HG02852 (cell line): ENCODE measurements around the gene HOXA6.

Experiments
- ATAC-seq: cut with Tn5 transposase; IDR thresholded peaks from one replicate; pipeline ENCODE4 v1.9.1; 2021; ENCODE audit warnings: mild to moderate bottlenecking, moderate library complexity; ENCODE audit not compliant: unreplicated experiment

Gene HOXA6

GRCh38 chr7:27163288-27164044, 15.9 kb upstream of the HOXA6 start:
- no peak for ATAC-seq

GRCh38 chr7:27162561-27163287, 15.2 kb upstream of the HOXA6 start:
- ATAC-seq, result no peak

GRCh38 chr7:27161721-27162560, 14.4 kb upstream of the HOXA6 start:
- no peak for ATAC-seq

DNA sequence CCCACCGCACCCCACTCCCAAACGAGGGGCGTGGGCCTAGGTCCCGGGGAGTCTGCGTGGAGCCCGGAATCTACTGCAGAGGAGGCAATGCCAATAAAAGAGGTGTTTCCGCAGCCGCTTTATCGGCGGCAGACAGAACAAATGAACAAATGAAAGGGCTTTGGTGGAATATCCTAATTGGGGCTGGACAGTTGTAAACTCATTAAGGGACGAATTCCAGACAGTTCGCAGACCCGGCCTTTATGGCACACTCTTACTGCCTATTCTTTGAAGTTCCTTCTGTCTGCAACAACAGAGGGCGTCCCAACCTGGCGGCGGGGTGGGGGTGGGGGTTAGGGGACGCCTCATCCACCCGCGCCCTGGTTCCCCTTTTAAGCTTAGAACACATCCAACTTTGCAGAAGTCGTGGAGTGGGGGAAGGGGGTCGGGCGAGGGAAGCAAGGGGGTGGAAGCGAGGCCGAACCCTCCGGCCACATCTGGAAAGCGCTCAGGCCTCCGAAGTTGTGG, 13.7 kb upstream of the HOXA6 start:
- ATAC-seq, result no peak

DNA sequence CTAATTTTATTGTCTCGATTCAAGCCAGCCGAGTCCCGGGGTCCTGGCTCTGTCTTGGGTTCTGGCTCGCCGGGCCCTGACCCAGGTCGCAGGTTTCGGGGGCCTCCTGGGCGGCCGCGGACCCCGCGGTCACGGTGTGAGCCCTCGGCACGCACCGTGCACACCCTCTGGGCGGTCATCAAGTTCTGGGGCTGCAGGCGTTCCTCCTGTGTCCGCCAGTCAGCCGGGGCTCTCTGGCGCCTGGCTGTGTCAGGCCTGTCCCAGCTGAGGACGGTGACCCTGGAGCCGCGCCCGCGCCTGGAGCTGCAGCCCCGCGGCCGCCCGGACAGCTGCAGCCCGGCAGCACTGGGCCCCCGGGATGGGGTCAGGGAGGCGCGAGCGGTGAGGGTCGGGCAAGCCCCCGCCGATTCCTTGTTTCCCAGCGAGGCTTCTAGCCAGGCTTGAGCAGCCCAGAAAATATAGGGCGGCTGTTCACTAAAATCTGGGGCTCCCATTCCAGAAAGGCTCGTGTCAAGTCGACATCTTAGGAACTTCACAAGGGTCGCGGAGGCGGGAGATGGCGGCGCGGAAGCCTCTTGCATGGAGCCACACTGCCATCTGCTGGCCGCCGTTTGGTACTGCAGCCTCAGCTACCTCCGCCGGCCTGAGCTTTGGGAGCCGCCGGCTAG, 13.1 kb upstream of the HOXA6 start:
- peak; percentile 66 for ATAC-seq

DNA sequence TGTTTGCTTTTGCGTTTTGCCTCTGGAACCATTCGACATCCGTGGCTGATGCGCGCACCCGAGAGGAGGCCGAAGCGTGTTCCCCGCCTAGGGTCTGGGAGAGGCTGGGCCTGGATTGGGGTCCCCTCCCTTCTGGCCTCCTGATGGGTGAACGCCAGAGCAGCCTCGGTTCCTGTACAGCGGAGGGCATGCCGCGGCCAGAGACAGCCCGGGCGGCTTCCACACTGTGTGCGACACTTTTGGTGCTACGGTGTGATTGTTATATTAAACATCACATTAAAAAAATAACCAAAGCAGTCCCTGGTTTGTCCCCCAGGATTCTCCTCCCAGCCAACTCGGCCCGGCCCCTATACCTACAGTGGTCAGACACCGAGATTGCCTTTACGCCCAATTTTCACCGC, 12.6 kb upstream of the HOXA6 start:
- no peak for ATAC-seq

DNA sequence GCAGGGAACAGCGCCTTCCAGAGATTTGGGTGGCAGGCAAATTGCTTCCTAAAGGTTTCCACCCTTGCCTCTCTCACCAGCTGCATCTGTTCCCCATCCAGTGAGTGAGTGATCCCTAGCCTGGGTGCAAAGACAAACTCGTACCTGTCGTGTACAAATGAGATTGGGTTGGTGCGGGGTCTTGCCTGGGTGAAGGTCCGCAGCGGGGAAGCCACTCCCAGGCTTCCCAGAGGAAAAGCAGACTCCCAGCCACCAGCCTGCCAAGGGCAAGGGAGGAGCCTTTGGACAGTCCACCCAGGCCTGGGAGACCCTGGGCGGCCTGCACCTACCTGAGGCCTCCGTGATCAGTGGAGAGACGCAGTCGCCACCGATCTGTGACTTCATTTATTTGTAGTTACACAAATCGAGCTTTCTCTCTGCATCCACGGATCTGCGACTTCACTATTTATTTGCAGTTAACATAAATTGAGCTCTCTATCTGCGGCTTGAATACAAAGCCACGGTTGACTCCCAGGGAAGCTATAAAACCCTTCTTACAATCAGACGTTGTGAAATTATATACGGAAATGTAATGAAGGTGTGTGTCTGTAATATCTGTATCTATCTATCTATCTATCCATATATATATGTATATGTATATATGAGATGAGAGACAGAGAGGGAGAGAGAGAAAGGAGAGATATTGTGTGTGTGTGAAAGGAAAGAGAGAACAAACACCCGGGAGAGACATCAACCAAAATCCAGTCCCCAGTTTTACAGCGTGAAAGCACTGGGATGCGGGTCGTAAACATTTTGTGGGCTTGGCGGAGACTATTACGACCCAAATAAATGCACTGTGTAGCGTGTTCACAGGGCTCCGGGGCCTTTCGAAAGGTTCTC, 11.9 kb upstream of the HOXA6 start:
- ATAC-seq, result no peak

GRCh38 chr7:27158436-27159265, 11.1 kb upstream of the HOXA6 start:
- ATAC-seq, result no peak

DNA sequence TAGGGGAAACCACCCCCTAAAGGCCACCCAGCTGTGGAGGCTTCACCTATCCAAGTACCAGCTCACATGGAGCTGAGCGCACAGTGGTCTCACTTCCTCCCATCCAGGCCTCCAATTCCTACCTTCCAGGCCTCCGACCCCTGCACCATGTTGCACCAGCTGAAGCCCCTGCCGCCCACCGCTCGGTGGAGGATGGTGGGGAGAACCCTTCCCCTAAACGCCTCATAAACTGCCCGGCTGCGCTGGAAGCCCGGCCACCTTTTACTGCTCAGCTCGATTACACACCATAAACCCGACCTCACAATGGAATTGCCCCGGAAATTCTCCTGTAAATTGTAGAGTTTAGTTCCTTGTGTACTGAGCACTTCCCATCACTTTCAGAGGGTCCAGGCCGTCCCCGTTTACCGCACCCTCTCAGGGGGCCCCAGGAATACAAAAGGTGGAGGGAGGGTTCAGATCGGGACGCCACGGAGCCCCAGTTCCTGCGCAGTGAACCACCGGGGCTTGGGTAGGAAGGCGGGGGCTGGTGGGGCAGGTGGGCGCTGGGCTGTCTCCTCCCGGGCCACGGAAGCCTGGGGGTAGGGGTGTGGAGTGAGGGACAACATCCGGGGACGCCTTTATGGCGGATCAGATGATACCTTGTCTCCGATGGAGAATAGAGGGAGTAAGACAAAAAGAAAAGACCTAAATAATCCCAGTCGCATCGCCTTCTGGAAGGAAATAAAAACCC, 10.3 kb upstream of the HOXA6 start:
- no peak for ATAC-seq

- no peak for ATAC-seq
These were observed 9.5 kb upstream of the HOXA6 start for GRCh38 chr7:27156916-27157701.

DNA sequence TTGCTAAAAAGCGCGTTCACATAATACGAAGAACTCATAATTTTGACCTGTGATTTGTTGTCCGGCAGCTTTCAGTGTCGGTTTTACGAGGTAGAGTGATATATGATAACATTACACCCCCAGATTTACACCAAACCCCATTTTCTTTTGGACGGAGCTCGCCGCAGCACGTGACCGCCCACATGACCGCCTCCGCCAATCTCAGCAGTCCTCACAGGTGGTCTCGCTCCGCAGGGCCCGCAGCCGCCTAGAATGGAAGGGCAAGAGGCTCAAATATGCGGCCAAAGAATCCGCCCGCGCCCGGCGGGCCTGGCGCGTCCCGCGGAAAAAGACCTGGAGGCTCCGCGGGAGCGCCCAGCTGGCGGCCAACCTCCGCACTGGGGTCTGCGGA, 8.9 kb upstream of the HOXA6 start, which contains the start of gene HOXA7:
Gene HOXA7 (minus strand): TSS at position 168 of the 391 bp plus-strand sequence. CDS start 130 bp downstream, at position 38.
- no peak for ATAC-seq

GRCh38 chr7:27155816-27156507, 8.4 kb upstream of the HOXA6 start:
- no peak for ATAC-seq

- no peak for ATAC-seq
These were observed 7.6 kb upstream of the HOXA6 start for GRCh38 chr7:27154901-27155815.

DNA sequence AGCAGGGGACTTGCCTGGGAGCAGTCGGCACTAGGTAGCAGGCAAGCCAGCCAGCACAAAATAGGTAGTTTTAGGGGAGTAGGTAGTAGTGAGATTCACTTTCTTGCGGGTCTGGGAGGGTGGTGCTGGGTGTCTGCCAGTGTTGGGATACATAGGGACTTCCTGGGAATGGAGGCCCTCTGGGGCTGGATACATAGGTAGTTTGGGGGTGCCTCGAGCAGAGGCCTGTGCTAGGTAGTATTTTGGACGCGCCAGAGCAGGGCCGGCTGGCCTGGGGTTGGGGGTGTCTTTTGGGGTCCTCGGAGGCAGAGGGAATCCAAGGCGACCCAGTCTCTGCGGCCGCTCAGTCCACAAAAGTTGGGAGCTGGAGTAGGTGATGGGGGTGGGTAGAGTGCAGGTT, 6.8 kb upstream of the HOXA6 start:
- no peak for ATAC-seq

GRCh38 chr7:27153526-27153925, 6.0 kb upstream of the HOXA6 start:
- ATAC-seq, result no peak
